ENCODE measurements around the gene ATP5PO.

DNA sequence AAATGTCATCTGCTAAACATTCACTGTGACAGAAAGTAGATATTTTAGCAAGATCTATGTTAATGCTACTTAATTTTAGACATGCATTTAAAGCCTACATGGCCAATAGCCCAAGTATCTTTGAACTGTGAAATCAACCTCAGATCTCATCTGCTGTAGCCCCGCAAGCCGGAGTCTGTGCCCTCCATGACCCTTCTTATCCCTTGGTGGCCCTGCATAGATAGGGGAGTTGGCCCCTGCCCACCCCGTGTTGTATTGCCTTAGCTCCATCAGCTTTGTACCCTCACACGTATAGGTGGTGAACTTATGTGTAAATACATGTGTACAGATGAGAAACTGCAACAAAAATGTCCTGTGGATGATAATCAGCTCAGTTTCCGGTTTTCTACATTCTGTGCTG, 18.5 kb downstream of the ATP5PO start:
- TF ChIP-seq, protein P1, sequence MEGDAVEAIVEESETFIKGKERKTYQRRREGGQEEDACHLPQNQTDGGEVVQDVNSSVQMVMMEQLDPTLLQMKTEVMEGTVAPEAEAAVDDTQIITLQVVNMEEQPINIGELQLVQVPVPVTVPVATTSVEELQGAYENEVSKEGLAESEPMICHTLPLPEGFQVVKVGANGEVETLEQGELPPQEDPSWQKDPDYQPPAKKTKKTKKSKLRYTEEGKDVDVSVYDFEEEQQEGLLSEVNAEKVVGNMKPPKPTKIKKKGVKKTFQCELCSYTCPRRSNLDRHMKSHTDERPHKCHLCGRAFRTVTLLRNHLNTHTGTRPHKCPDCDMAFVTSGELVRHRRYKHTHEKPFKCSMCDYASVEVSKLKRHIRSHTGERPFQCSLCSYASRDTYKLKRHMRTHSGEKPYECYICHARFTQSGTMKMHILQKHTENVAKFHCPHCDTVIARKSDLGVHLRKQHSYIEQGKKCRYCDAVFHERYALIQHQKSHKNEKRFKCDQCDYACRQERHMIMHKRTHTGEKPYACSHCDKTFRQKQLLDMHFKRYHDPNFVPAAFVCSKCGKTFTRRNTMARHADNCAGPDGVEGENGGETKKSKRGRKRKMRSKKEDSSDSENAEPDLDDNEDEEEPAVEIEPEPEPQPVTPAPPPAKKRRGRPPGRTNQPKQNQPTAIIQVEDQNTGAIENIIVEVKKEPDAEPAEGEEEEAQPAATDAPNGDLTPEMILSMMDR (IDR thresholded peaks at IDR 0.05) = no peak
- TF ChIP-seq EZH2phosphoT487 (IDR thresholded peaks at IDR 0.05) (no peak), EZH2 (IDR thresholded peaks at IDR 0.05) (no peak)

Data from neural progenitor cell (in vitro differentiated cells).